GM19324 (cell line): ENCODE results near the gene PIP4K2C.
A peak's percentile ranks its signal among the peaks of the same experiment; 100 is the strongest.
"Not testable (repeated sequence)": the region's sequence is repeated elsewhere in the genome, so short reads cannot be mapped to it uniquely, and the experiment has no call there.

Experiments
- ATAC-seq: cut with Tn5 transposase; IDR thresholded peaks from one replicate; pipeline ENCODE4 v1.9.1; 2021; ENCODE audit warnings: mild to moderate bottlenecking, moderate library complexity; ENCODE audit not compliant: unreplicated experiment, low FRiP score

The PIP4K2C gene

DNA sequence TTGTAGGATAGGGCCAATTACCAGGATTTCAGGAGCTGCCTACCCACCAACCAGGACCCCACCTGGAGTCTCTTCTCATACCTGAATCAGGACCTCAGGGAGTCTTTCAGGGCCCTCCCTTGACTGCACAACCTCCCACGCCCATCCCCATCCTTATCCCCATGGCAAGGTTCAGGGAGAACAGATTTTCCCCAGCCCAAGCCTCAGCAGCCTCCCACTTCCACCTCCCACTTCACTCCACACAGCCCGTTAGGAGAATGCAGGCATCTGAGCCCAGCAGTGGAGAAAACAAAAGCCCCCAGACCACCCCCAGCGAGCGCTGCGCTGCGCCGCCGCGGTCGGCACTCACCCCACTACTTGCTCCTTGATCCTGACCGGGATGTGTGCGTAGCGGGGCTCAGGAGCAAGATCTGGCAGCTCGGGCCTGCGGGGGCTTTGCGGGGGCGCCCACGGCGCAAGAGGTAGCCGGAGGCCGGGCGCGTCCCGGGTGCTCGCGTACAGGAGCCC lies 40.6 kb downstream of the PIP4K2C start:
- ATAC-seq: no peak

DNA sequence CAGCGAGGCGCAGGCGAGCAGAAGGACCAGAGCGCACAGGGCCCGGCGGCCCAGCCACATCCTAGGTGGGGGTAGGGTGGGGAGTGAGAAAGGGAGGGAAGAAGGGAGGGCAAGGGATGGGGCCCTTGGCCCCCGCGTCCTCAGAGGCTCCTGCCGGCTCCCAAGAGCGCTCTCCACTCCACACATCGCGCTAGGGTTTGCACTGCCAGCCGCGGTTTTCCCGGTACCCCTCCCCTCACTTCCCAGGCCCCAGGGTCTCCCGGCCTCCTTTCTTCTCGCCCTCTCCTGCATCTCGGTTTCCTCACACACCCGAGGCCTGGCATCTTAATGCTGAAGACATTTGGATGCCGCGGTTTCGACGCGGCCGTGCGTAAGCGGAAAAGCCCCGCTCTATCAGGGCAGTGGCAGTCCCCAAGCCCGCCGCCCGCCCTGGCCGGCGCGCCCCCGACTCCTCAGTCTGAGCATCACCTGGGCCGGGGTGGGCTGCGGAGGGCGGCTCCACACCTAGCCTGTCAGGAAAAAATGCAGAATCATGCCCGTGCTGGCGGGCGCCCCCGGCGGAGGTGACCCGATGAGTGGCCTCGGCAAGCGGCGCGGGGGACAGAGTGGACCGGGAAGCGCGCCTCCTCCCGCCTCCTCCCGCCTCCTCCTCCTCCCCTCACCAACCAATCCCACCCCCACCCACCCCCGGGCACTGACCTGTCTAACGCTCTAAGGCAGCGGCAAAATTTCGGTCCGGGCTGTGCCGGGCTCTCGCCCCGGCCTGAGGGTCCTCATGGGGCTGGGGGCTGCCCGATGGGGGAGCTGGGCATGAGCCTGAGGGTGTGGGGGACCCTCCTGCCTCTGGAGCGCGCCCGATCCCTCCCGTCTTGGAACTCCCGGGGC lies 41.3 kb downstream of the PIP4K2C start:
- ATAC-seq: no peak

DNA sequence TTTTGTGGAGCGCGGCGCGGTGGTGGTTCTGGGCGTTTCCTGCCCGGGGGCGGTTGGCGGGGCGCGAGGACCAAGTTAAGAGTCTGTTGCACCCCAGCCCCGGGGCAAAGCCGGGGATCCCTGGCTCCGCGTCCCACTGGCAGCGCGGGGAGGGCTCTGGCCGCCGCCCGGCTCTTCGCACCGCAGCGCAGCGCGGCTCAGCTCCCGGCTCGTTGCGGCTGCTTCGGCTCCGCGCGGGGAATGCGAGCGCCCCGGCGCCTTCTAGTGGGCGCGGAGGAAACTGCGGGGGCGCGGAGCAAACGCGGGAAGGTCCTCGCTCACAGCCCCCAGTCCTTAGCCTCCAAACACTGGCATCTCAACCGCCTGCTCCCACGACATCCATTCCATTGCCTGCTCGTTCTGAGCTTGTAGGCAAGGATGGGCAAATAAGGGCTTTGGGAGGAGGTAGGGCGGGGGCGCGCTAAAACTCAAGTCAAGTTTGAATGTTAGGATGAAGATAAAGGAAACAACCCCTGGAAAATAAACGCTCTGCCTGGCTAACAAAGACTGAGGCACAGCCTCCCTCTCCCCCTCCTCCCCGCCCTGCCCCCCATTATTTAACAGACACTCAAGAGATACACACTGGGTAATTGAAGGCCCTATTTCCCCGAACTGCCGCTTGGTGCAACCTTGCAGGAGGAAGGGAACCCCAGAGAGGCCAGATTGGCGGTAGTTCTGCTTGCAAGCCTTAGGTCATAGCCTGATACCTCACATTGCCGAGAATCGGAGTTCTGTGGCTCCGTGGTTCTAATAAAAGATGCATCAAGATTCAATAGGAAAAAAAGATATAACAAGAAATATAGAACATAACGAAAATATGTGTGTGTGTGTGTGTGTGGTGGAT lies 42.2 kb downstream of the PIP4K2C start, which contains the start of gene B4GALNT1:
Gene B4GALNT1, minus strand, starts transcription at position 244 of the 883 bp plus-strand sequence. CDS start 1,069 bp downstream, outside the sequence.
- peak; percentile 84 for ATAC-seq

DNA sequence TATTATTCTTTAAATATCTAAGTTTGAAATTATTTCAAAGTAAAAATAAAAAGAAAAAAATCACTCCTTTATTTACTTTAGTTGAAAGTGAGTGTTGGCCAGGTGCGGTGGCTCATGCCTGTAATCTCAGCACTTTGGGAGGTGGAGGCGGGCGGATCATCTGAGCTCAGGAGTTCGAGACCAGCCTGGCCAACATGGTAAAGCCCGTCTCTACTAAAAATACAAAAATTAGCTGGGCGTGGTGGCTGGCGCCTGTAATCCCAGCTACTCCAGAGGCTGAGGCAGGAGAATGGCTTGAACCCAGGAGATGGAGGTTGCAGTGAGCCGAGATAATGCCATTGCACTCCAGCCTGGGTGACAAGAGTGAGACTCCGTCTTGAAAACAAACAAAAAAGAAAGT lies 45.7 kb downstream of the PIP4K2C start:
- not testable (repeated sequence) for ATAC-seq

DNA sequence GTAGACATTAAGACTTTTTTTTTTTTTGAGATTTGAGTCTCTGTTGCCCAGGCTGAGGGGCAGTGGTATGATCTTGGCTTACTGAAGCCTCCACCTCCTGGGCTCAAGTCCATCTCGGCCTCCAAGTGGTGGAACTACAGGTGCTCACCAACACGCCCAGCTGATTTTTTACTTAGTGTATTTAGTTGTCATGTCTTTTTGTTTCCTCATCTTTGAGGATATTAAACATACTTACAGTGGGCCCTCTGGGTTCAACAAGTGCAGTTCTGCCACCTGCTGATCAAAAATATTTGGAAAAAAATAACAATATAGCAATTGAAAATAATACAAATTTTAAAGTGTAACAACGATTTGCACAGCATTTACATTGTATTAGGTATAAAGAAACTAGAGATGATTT lies 46.4 kb downstream of the PIP4K2C start:
- ATAC-seq: no peak

DNA sequence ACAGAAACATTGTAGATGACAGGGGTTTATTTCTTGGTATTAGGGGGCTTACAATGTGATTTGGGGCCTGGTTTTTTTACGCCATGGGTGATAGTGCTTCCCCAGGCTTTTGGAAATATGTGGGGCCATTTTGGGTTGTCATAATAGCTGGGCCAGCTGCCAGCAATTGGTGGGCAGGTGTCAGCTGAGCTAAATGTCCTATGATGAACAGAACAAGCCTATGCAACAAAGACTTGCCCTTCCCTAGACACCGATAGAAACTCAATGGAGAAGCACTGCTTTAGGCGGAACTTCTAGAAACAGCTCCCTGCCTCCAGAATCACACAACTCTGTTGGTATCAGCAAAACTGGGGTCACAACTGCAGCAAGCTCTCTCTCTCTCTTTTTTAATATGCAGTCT lies 47.1 kb downstream of the PIP4K2C start:
- ATAC-seq: no peak

DNA sequence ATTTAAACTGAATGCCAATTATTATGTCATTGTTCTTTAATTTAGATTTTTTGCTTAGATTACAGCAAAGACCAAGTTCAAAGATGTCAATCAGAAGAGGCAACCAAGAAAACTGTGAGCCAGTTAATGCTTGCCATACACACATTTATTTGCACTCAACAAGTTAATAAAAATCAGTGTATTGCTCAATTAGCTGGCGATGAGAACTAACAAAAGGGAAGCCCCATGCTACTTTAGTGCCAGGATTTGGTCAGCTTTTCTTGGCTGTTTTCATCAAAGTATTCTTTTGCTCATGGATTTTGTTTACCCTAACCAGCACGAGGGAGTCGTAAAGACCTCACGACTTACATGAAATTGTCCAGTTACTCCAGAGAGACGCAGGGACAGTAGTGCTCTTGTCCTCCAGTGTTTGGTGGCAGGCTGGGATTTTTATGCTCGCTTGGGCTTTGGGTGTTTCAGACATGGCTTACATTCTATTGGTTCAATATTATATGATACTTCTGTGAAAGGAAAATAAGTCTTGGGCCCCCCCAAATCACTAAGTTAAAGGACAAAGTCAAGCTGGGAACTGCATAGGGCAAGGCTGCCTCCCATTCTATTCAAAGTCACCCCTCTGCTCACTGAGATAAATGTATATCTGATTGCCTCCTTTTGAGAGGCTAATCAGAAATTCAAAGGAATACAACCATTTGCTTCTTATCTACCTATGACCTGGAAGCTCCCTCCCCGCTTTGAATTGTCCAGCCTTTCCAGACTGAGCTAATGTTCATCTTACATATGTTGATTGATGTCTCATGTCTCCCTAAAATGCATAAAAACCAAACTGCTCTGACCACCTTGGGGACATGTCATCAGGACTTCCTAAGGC lies 49.4 kb downstream of the PIP4K2C start:
- ATAC-seq: no peak

DNA sequence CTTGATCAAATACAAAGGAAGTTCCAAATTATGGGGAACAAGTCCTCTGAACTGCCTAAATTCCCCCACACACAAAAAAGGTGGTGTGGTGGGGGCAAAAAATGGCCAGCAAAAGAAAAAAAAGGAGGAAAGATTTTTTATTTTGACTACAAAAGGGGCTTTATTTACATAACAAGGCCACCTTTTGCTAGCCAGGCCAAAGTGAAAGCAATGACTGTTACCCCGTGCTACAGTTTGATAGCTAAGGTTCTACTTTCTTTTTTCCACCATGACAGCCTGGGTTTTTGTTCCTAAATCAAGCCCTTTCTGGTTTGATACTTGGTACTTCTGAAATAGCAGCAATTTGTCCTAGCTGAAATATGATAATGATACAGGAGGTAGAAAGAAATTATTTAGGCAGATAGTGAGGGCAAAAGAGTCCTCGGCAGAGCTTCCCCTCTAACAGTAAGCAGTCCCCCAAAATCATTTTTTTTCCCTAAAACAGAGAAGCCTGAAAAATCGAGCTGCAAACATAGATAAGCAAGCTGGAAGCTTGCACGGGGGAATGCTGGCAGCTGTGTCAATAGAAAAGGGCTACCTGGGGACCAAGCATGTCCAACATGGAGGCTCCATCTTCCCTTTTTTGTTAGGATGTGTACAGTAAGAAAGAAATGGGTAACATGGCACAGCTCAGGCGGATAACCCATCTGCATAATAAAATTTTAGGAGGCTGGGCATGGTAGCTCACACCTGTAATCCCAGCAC lies 50.9 kb downstream of the PIP4K2C start:
- no peak for ATAC-seq

DNA sequence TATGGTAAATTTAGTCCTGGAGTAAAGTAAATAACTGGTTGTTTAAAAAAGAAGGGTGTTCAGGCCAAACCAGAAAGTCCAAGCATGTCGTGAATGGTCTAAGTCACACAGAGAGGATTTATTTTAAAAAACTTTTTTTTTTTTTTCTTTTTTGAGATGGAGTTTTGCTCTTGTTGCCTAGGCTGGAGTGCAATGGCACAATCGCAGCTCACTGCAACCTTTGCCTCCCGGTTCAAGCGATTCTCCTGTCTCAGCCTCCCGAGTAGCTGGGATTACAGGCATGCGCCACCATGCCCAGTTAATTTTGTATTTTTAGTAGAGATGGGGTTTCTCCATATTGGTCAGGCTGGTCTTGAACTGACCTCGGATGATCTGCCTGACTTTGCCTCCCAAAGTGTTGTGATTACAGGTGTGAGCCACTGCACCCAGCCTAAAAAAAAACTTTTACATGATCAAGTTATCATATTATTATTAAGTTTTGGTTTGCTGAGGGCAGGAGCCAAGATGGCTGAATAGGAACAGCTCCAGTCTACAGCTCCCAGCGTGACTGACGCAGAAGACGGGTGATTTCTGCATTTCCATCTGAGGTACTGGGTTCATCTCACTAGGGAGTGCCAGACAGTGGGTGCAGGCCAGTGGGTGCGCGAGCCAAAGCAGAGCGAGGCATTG lies 55.1 kb downstream of the PIP4K2C start:
- not testable (repeated sequence) for ATAC-seq

DNA sequence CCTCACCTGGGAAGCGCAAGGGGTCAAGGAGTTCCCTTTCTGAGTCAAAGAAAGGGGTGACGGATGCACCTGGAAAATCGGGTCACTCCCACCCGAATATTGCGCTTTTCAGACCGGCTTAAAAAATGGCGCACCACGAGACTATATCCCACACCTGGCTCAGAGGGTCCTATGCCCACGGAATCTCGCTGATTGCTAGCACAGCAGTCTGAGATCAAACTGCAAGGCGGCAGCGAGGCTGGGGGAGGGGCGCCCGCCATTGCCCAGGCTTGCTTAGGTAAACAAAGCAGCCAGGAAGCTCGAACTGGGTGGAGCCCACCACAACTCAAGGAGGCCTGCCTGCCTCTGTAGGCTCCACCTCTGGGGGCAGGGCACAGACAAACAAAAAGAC lies 55.7 kb downstream of the PIP4K2C start:
- not testable (repeated sequence) for ATAC-seq
